Stomach (tissue), 9 donors: Measurements from ENCODE around the gene PPTC7. TPM values are rescaled to one million over a fixed set of nuclear protein-coding genes. Genes with fewer than 3 reads are reported as not detected.
"Not testable (repeated sequence)": the region's sequence is repeated elsewhere in the genome, so short reads cannot be mapped to it uniquely, and the experiment has no call there.

Experiments used
- DNase-seq, 2 donors: peaks; one replicate each; pipeline versions ENCODE4 v3.0.0 to v3.0.0-alpha.2; 2013 to 2019
- H3K27ac ChIP-seq, 5 donors: fragments of 200-600 bp in 4 of 5; sonication (generic) in 4 of 5; one replicate each; pipeline ENCODE4 v1.5.1; 2013 to 2019; ENCODE audit warnings: mild to moderate bottlenecking in 1 of 5, moderate library complexity in 1 of 5
- H3K27me3 ChIP-seq, 3 donors: fragments of 200-600 bp; sonication (generic); one replicate each; pipeline ENCODE4 v1.5.1; 2017 to 2019; ENCODE audit warnings: mixed run types in 1 of 3
- H3K36me3 ChIP-seq, 4 donors: fragments of 200-600 bp; sonication (generic); 1 replicate in 3 of 4; 2 replicates in 1 of 4; pipeline ENCODE4 v1.5.1; 2016 to 2019
- H3K4me1 ChIP-seq, 4 donors: fragments of 200-600 bp; sonication (generic); one replicate each; pipeline ENCODE4 v1.5.1; 2016 to 2019
- H3K4me3 ChIP-seq, 4 donors: fragments of 200-600 bp; sonication (generic) in 3 of 4; one replicate each; pipeline ENCODE4 v1.5.1; 2016 to 2019; ENCODE audit warnings: mild to moderate bottlenecking in 1 of 4
- H3K9me3 ChIP-seq, 4 donors: fragments of 200-600 bp; sonication (generic); one replicate each; pipeline ENCODE4 v1.5.1; 2016 to 2019
- EP300 ChIP-seq: sonication (generic); formaldehyde crosslinking; IDR thresholded peaks from one replicate; pipeline ENCODE4 v1.6.1; 2017; ENCODE audit warnings: antibody characterized with exemption
- POLR2A ChIP-seq, 4 donors: fragments of 450-650 bp; IDR thresholded peaks; one replicate each; pipeline ENCODE4 v1.6.1; 2016; ENCODE audit warnings: antibody characterized with exemption in 4 of 4, control low read depth in 2 of 4, mild to moderate bottlenecking in 1 of 4, moderate library complexity in 1 of 4
- POLR2AphosphoS5 ChIP-seq, 3 donors: sonication (generic); formaldehyde crosslinking; IDR thresholded peaks; one replicate each; pipeline ENCODE4 v1.6.1; 2016; ENCODE audit warnings: antibody characterized with exemption in 3 of 3
- WGBS, 5 donors: extraction: QIAGEN DNeasy Blood & Tissue Kit in 3 of 5; methylation state at CpG; one replicate each; pipeline versions ENCODE4 v1.1.5 to v1.1.7; 2013 to 2018; 5-methylcytosine and 5-hydroxymethylcytosine counted together
- intact Hi-C: fragments of 100-400 bp; cut with DNase I; formaldehyde crosslinking; loops from one replicate; pipeline ENCODE4 v1.15.1; 2023; ENCODE audit warnings: low total_unique reads
- polyA plus RNA-seq, 3 donors: library from polyadenylated mRNA; stranded (reverse); fragments of 200-250 nt; gene quantifications; one replicate each; pipeline ENCODE4 v1.2.3, GENCODE V29; 2013
- total RNA-seq, 5 donors: library from RNA; depleted of rRNA; stranded (reverse); fragments of >200 nt; gene quantifications; one replicate each; pipeline versions ENCODE4 v1.1.0 to v1.2.3, GENCODE V29; 2014 to 2016
- TF ChIP-seq, protein P1 (sequence below), 7 experiments: fragments of 450-650 bp in 4 of 7; fragments of 200-600 bp in 3 of 7; sonication (generic) in 3 of 7; IDR thresholded peaks; one replicate each; pipeline ENCODE4 v1.5.1; 2016 to 2019; ENCODE audit warnings: antibody characterized with exemption in 7 of 7, control low read depth in 2 of 7, mild to moderate bottlenecking in 1 of 7
- donor health status: healthy with polysubstance abuse.
- donor health status: Bipolar disorder and iron deficiency.
- donor health status: healthy.

The PPTC7 gene
- total and polyA plus RNA-seq, 8 donors, result 8.2 to 46.4 (median 14.8) TPM

DNA sequence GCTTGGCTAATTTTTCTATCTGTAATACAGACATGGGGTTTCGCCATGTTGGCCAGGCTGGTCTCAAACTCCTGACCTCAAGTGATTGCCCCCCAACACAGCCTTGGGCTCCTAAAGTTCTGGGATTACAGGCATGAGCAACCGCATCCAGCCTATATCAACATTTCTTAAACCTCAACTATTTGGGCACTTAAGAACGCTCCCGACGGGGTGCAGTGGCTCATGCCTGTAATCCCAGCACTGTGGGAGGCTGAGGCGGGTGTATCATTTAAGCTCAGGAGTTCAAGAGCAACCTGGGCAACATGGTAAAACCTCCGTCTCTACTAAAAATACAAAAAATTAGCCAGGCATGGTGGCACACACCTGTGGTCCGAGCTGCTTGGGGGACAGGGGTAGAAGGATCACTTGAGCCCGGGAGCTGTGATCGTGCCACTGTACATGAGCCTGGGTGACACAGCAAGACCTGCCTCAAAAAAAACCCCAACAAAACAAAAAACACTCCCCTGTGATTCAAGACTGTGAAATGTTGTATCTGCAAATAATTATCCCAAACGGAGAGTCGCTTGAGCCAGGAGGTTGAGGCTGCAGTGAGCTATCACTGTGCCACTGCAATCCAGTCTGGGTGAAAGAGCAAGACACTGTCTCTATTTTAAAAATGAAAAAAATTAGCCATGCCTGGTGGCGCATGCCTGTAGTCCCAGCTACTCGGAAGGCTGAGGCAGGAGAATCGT lies 21.5 kb downstream of the PPTC7 start:
- Histone ChIP-seq H3K4me1 (peaks cover 29 to 96% (median 62%) of the 10 kb centered on the region in 4 donors), H3K27ac (peak overlapping the region in 2 of 5 donors; percentile 42 to 64)
- TF ChIP-seq POLR2A (IDR thresholded peaks at IDR 0.05) (no peak), EP300 (no peak), POLR2AphosphoS5 (IDR thresholded peaks at IDR 0.05) (no peak)
- TF ChIP-seq, protein P1, sequence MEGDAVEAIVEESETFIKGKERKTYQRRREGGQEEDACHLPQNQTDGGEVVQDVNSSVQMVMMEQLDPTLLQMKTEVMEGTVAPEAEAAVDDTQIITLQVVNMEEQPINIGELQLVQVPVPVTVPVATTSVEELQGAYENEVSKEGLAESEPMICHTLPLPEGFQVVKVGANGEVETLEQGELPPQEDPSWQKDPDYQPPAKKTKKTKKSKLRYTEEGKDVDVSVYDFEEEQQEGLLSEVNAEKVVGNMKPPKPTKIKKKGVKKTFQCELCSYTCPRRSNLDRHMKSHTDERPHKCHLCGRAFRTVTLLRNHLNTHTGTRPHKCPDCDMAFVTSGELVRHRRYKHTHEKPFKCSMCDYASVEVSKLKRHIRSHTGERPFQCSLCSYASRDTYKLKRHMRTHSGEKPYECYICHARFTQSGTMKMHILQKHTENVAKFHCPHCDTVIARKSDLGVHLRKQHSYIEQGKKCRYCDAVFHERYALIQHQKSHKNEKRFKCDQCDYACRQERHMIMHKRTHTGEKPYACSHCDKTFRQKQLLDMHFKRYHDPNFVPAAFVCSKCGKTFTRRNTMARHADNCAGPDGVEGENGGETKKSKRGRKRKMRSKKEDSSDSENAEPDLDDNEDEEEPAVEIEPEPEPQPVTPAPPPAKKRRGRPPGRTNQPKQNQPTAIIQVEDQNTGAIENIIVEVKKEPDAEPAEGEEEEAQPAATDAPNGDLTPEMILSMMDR (IDR thresholded peaks at IDR 0.05), result no peak

GRCh38 chr12:110560946-110561345 lies 22.2 kb downstream of the PPTC7 start:
- no peaks in the 10 kb centered on the region for H3K27me3 ChIP-seq
- intact Hi-C loops, result no loop called here
- H3K27ac ChIP-seq, result peak overlapping the region in 1 of 5 donors; percentile 42
- H3K4me1 ChIP-seq, result peaks cover 29 to 96% (median 62%) of the 10 kb centered on the region in 4 donors
- TF ChIP-seq EP300, result no peak
- TF ChIP-seq POLR2A (IDR thresholded peaks at IDR 0.05), result no peak
- TF ChIP-seq POLR2AphosphoS5 (IDR thresholded peaks at IDR 0.05), result no peak
- TF ChIP-seq, protein P1 (IDR thresholded peaks at IDR 0.05), result no peak
- H3K4me3 ChIP-seq, result no peak overlapping the region
- no peaks in the 10 kb centered on the region for H3K9me3 ChIP-seq
- no peak for DNase-seq
- WGBS, 5 donors, result 44 to 100% (median 85%) methylated on average over 1 of the region's 1 CpG
- no peaks in the 10 kb centered on the region for H3K36me3 ChIP-seq

More for the DNA sequence above, 21.5 kb downstream of the PPTC7 start:
- intact Hi-C loops, result no loop called here
- Histone ChIP-seq H3K27me3 (no peaks in the 10 kb centered on the region), H3K36me3 (no peaks in the 10 kb centered on the region), H3K9me3 (no peaks in the 10 kb centered on the region), H3K4me3 (no peak overlapping the region)
- WGBS, 5 donors, result 83 to 91% (median 89%) methylated on average over 15 of the region's 15 CpGs
- DNase-seq, result no peak

DNA sequence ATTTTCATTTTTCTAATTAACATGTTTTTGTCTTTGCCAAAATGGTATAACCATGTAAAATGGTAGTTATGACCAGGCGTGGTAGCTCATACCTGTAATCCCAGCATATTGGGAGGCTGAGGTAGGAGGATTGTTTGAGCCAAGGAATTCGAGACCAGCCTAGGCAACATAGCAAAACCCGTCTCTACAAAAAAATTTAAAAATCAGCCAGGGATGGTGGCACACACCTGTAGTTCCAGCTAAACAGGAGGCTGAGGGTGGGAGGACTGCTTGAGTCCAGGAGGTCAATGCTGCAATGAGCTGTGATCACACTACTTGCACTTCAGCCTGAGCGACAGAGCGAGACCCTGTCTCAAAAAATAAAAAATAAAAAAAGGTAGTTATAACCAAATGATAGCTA lies 23.1 kb downstream of the PPTC7 start:
- 93 to 99% (median 97%) methylated on average over 5 of the region's 5 CpGs for WGBS, 5 donors
- no peak for DNase-seq
- Histone ChIP-seq H3K9me3 (no peaks in the 10 kb centered on the region), H3K4me3 (no peak overlapping the region), H3K36me3 (no peaks in the 10 kb centered on the region), H3K27ac (no peak overlapping the region), H3K4me1 (peaks cover 24 to 96% (median 59%) of the 10 kb centered on the region in 4 donors), H3K27me3 (no peaks in the 10 kb centered on the region)
- TF ChIP-seq POLR2A (IDR thresholded peaks at IDR 0.05) (no peak), POLR2AphosphoS5 (IDR thresholded peaks at IDR 0.05) (no peak), EP300 (no peak)
- TF ChIP-seq, protein P1 (IDR thresholded peaks at IDR 0.05), result no peak
- intact Hi-C loops, result no loop called here

DNA sequence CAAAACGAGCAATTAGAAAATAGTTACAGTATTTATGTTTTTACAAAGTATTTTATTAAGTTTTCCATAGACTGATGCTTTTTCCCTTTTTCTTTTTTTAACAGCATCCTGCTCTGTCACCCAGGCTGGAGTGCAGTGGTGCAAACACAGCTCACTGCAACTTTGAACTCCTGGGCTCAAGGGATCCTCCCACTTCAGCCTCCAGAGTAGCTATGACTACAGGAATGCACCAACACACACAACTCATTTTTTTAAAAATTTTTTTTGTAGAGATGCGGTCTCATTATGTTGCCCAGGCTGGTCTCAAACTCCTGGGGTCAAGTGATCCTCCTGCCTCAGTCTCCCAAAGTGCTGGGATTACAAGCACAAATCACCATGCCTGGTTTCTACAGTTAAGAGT lies 24.2 kb downstream of the PPTC7 start:
- 94 to 100% (median 95%) methylated on average over 2 of the region's 2 CpGs for WGBS, 5 donors
- H3K36me3 ChIP-seq, DNase-seq, H3K27ac ChIP-seq, H3K4me3 ChIP-seq, intact Hi-C loops, H3K27me3 ChIP-seq, H3K9me3 ChIP-seq: not testable (repeated sequence)
- peaks cover 19 to 87% (median 52%) of the 10 kb centered on the region in 4 donors for H3K4me1 ChIP-seq

DNA sequence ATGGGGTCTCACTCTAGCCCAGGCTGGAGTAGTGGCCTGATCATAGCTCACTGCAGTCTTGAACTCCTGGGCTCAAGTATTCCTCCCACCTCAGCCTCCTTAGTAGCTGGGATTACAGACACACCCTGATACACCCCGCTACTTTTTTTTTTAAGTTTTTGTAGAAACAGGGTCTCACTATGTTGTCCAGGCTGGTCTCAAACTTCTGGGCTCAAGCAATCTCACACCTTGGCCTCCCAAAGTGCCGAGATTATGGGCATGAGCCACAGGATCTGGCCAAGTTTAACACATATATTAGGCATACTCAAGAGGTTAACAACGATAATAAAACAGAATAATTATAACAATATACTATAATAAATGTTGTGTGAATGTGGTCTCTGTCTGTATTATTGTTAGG lies 25.8 kb downstream of the PPTC7 start:
- TF ChIP-seq EP300, result no peak
- WGBS, 5 donors, result 91 to 98% (median 95%) methylated on average over 3 of the region's 3 CpGs
- Histone ChIP-seq H3K27ac (peak overlapping the region in 1 of 5 donors; percentile 1), H3K36me3 (no peaks in the 10 kb centered on the region), H3K4me1 (peaks cover 9 to 78% (median 47%) of the 10 kb centered on the region in 4 donors), H3K27me3 (no peaks in the 10 kb centered on the region), H3K4me3 (no peak overlapping the region), H3K9me3 (no peaks in the 10 kb centered on the region)
- no peak for DNase-seq
- intact Hi-C loops, result no loop called here
